Measurements from ENCODE around the gene DBN1.

DBN1 gene

GRCh38 chr5:177442066-177442826 is 31.2 kb downstream of the DBN1 start:
- H3K9me3 ChIP-seq (ENCODE audit: control insufficient read depth, low read length), result no peaks in the 10 kb centered on the region
- no peaks in the 10 kb centered on the region for H3K27me3 ChIP-seq (replicated peaks; ENCODE audit: control insufficient read depth, insufficient read depth, low read length, poor library complexity, severe bottlenecking)
- peaks cover 52% of the 10 kb centered on the region for H3K36me3 ChIP-seq (ENCODE audit: control insufficient read depth, insufficient read depth, low read length)
- peaks cover 63% of the 10 kb centered on the region for H3K4me1 ChIP-seq (ENCODE audit: control insufficient read depth, insufficient read depth, low read length, poor library complexity, severe bottlenecking)
- peak overlapping the region; percentile 11 for H3K27ac ChIP-seq (ENCODE audit: insufficient read depth, low read length, poor library complexity, severe bottlenecking)
- no peak overlapping the region for H3K4me3 ChIP-seq (ENCODE audit: insufficient read depth, low read depth, low read length, poor library complexity, severe bottlenecking)
- DNase-seq, result no peak

GRCh38 chr5:177440990-177441780 is 32.2 kb downstream of the DBN1 start:
- peaks cover 70% of the 10 kb centered on the region for H3K4me1 ChIP-seq (ENCODE audit: control insufficient read depth, insufficient read depth, low read length, poor library complexity, severe bottlenecking)
- H3K27ac ChIP-seq (ENCODE audit: insufficient read depth, low read length, poor library complexity, severe bottlenecking), result peak overlapping the region; percentile 92
- H3K36me3 ChIP-seq (ENCODE audit: control insufficient read depth, insufficient read depth, low read length), result peaks cover 63% of the 10 kb centered on the region

GRCh38 chr5:177440211-177440989 is 33.0 kb downstream of the DBN1 start:
- Histone ChIP-seq H3K4me3 (ENCODE audit: insufficient read depth, low read depth, low read length, poor library complexity, severe bottlenecking) (no peak overlapping the region), H3K27me3 (replicated peaks; ENCODE audit: control insufficient read depth, insufficient read depth, low read length, poor library complexity, severe bottlenecking) (no peaks in the 10 kb centered on the region), H3K9me3 (ENCODE audit: control insufficient read depth, low read length) (no peaks in the 10 kb centered on the region), H3K4me1 (ENCODE audit: control insufficient read depth, insufficient read depth, low read length, poor library complexity, severe bottlenecking) (peaks cover 69% of the 10 kb centered on the region), H3K36me3 (ENCODE audit: control insufficient read depth, insufficient read depth, low read length) (peaks cover 71% of the 10 kb centered on the region), H3K27ac (ENCODE audit: insufficient read depth, low read length, poor library complexity, severe bottlenecking) (peak overlapping the region; percentile 92)
- DNase-seq, result peak; percentile 58 to 68 (median 60)

More at GRCh38 chr5:177440990-177441780, 32.2 kb downstream of the DBN1 start:
- DNase-seq, result no peak
- Histone ChIP-seq H3K27me3 (replicated peaks; ENCODE audit: control insufficient read depth, insufficient read depth, low read length, poor library complexity, severe bottlenecking) (no peaks in the 10 kb centered on the region), H3K9me3 (ENCODE audit: control insufficient read depth, low read length) (no peaks in the 10 kb centered on the region), H3K4me3 (ENCODE audit: insufficient read depth, low read depth, low read length, poor library complexity, severe bottlenecking) (no peak overlapping the region)

- H3K36me3 ChIP-seq (ENCODE audit: control insufficient read depth, insufficient read depth, low read length), result peaks cover 78% of the 10 kb centered on the region
- no peak overlapping the region for H3K4me3 ChIP-seq (ENCODE audit: insufficient read depth, low read depth, low read length, poor library complexity, severe bottlenecking)
- no peaks in the 10 kb centered on the region for H3K27me3 ChIP-seq (replicated peaks; ENCODE audit: control insufficient read depth, insufficient read depth, low read length, poor library complexity, severe bottlenecking)
- no peak for DNase-seq
- no peaks in the 10 kb centered on the region for H3K9me3 ChIP-seq (ENCODE audit: control insufficient read depth, low read length)
- H3K27ac ChIP-seq (ENCODE audit: insufficient read depth, low read length, poor library complexity, severe bottlenecking), result peak overlapping the region; percentile 92
- peaks cover 69% of the 10 kb centered on the region for H3K4me1 ChIP-seq (ENCODE audit: control insufficient read depth, insufficient read depth, low read length, poor library complexity, severe bottlenecking)
These were observed 33.8 kb downstream of the DBN1 start for GRCh38 chr5:177439518-177440053.

GRCh38 chr5:177438468-177438867 is 35.0 kb downstream of the DBN1 start:
- Histone ChIP-seq H3K9me3 (ENCODE audit: control insufficient read depth, low read length) (no peaks in the 10 kb centered on the region), H3K4me3 (ENCODE audit: insufficient read depth, low read depth, low read length, poor library complexity, severe bottlenecking) (no peak overlapping the region), H3K36me3 (ENCODE audit: control insufficient read depth, insufficient read depth, low read length) (peaks cover 86% of the 10 kb centered on the region), H3K27ac (ENCODE audit: insufficient read depth, low read length, poor library complexity, severe bottlenecking) (peak overlapping the region; percentile 13), H3K4me1 (ENCODE audit: control insufficient read depth, insufficient read depth, low read length, poor library complexity, severe bottlenecking) (peaks cover 72% of the 10 kb centered on the region), H3K27me3 (replicated peaks; ENCODE audit: control insufficient read depth, insufficient read depth, low read length, poor library complexity, severe bottlenecking) (no peaks in the 10 kb centered on the region)
- DNase-seq, result no peak

GRCh38 chr5:177437623-177438022 is 35.8 kb downstream of the DBN1 start:
- H3K36me3 ChIP-seq (ENCODE audit: control insufficient read depth, insufficient read depth, low read length), result peaks cover 88% of the 10 kb centered on the region
- H3K27me3 ChIP-seq (replicated peaks; ENCODE audit: control insufficient read depth, insufficient read depth, low read length, poor library complexity, severe bottlenecking), result no peaks in the 10 kb centered on the region
- peaks cover 80% of the 10 kb centered on the region for H3K4me1 ChIP-seq (ENCODE audit: control insufficient read depth, insufficient read depth, low read length, poor library complexity, severe bottlenecking)
- H3K4me3 ChIP-seq (ENCODE audit: insufficient read depth, low read depth, low read length, poor library complexity, severe bottlenecking), result no peak overlapping the region
- H3K27ac ChIP-seq (ENCODE audit: insufficient read depth, low read length, poor library complexity, severe bottlenecking), result peak overlapping the region; percentile 46
- no peak for DNase-seq
- H3K9me3 ChIP-seq (ENCODE audit: control insufficient read depth, low read length), result no peaks in the 10 kb centered on the region

GRCh38 chr5:177435847-177436536 is 37.4 kb downstream of the DBN1 start:
- H3K27me3 ChIP-seq (replicated peaks; ENCODE audit: control insufficient read depth, insufficient read depth, low read length, poor library complexity, severe bottlenecking), result no peaks in the 10 kb centered on the region
- peaks cover 78% of the 10 kb centered on the region for H3K36me3 ChIP-seq (ENCODE audit: control insufficient read depth, insufficient read depth, low read length)
- no peak for DNase-seq
- H3K4me3 ChIP-seq (ENCODE audit: insufficient read depth, low read depth, low read length, poor library complexity, severe bottlenecking), result no peak overlapping the region
- peak overlapping the region; percentile 46 for H3K27ac ChIP-seq (ENCODE audit: insufficient read depth, low read length, poor library complexity, severe bottlenecking)
- H3K4me1 ChIP-seq (ENCODE audit: control insufficient read depth, insufficient read depth, low read length, poor library complexity, severe bottlenecking), result peaks cover 89% of the 10 kb centered on the region
- no peaks in the 10 kb centered on the region for H3K9me3 ChIP-seq (ENCODE audit: control insufficient read depth, low read length)

- H3K27me3 ChIP-seq (replicated peaks; ENCODE audit: control insufficient read depth, insufficient read depth, low read length, poor library complexity, severe bottlenecking), result no peaks in the 10 kb centered on the region
- H3K9me3 ChIP-seq (ENCODE audit: control insufficient read depth, low read length), result no peaks in the 10 kb centered on the region
- H3K27ac ChIP-seq (ENCODE audit: insufficient read depth, low read length, poor library complexity, severe bottlenecking), result peak overlapping the region; percentile 78
- H3K36me3 ChIP-seq (ENCODE audit: control insufficient read depth, insufficient read depth, low read length), result peaks cover 72% of the 10 kb centered on the region
- no peak for DNase-seq
- peaks cover 90% of the 10 kb centered on the region for H3K4me1 ChIP-seq (ENCODE audit: control insufficient read depth, insufficient read depth, low read length, poor library complexity, severe bottlenecking)
- H3K4me3 ChIP-seq (ENCODE audit: insufficient read depth, low read depth, low read length, poor library complexity, severe bottlenecking), result no peak overlapping the region
These were observed 38.3 kb downstream of the DBN1 start for GRCh38 chr5:177434942-177435738.

- Histone ChIP-seq H3K4me1 (ENCODE audit: control insufficient read depth, insufficient read depth, low read length, poor library complexity, severe bottlenecking) (peaks cover 90% of the 10 kb centered on the region), H3K9me3 (ENCODE audit: control insufficient read depth, low read length) (no peaks in the 10 kb centered on the region), H3K4me3 (ENCODE audit: insufficient read depth, low read depth, low read length, poor library complexity, severe bottlenecking) (peak overlapping the region; percentile 3), H3K27ac (ENCODE audit: insufficient read depth, low read length, poor library complexity, severe bottlenecking) (peak overlapping the region; percentile 78), H3K36me3 (ENCODE audit: control insufficient read depth, insufficient read depth, low read length) (peaks cover 70% of the 10 kb centered on the region), H3K27me3 (replicated peaks; ENCODE audit: control insufficient read depth, insufficient read depth, low read length, poor library complexity, severe bottlenecking) (no peaks in the 10 kb centered on the region)
- DNase-seq, result peak in 1 of 3 donors; percentile 49
These were observed 39.0 kb downstream of the DBN1 start for GRCh38 chr5:177434437-177434836.

All from effector memory CD4-positive, alpha-beta T cell (primary cell).